ENCODE results near the gene GLI3.

Gene GLI3

DNA sequence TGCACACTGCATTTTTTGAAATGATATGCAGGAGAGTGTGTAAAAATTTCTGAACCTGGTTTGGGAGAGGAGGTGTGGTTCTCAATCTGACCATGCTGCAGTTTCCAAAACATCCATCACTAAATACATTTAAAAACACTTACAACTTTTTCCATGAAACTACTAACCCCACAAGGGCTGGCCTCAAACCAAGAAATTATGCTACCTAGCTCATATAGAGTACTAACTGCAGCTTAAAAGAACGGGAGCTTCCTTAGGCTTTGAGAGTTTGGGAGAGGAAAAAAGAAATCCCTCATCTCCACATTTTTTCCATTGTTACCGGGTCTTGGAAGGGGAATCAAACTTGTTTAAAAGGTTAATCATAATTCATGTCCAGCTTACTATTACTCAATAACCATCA is 214.2 kb downstream of the GLI3 start:
- DNase-seq, result no peak

DNA sequence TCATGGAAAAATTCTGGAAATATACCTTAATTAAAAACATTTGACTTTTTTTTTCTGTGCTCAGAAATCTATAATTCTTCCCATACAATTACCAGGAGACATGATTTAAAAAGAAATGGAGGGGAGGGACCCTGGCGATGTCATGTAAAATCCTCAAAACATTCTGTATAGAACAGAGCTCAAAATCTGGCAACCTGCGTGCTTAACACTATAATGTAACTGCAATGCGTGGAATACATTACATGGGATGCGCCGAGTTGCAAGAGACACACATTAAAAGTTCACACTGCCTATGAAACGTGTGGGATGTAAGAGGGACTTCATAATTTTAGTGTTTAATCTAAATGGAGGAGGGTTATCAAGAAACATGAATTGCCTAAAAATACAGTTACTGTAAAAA is 215.0 kb downstream of the GLI3 start:
- no peak for DNase-seq

DNA sequence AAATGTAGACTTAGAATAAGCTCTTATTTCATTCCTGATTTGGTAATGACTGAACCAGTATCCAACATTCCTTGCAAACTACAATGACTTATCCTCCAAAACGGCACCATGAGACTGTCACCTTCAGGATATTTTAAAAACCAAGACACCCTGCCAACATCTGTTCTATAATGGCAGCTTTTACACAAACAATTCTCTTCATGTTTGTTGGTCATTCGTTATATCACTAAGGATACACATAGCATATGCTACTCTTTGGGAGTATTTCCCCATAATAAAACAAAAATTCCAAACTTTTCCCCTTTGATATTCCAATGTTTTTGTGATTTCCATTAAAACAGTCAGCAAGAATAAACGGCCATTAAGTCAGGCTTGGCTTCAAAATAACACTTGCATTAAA is 215.4 kb downstream of the GLI3 start:
- no peak for DNase-seq

DNA sequence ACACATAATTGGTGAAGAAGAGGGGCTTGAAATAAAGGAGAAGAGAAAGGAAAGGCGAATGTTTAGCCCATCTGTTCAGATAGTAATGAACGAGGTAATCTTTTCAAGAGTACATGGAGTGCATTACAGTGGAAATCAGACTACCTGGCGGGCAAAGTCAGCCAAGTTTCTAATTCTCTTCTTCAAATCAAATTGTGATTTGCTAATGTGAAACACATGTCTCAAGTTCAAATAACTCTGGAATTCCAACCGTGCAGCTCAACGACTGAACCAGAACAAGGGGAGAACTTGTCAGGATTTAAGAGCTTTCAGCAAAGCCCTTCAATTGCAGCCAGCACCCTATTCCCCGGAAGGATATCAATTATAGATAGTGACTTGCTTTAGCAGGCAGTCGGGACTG is 216.9 kb downstream of the GLI3 start:
- no peak for DNase-seq

DNA sequence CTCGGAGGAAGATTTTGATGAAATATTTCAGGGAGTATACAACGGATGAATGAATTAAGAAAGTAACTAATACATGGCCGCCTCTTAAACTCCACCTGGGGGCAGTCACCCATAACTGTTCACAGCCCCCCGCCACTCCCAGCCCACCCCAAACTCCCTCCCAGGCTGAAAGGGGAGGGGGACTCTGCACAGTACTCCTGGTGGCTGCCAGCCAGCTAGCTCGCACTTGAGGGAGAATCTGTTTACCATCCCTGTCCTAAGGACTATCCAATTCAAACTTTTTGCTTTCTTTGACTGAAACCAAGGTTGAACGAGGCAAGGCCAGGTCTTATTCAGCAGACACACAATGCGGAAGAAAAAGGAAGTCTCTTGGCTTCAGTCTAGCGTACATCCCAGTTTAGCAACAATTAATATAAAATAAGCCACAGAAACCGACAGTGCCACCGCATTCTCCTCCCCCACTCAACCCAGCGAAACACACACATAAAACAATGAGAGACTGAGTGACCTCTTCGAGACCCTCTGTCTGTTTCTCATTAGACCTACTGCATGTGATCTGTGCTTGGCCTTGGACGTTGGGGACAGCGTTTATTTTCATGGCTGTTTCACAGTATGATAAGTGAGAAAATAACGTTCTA is 219.5 kb downstream of the GLI3 start:
- DNase-seq, result no peak

DNA sequence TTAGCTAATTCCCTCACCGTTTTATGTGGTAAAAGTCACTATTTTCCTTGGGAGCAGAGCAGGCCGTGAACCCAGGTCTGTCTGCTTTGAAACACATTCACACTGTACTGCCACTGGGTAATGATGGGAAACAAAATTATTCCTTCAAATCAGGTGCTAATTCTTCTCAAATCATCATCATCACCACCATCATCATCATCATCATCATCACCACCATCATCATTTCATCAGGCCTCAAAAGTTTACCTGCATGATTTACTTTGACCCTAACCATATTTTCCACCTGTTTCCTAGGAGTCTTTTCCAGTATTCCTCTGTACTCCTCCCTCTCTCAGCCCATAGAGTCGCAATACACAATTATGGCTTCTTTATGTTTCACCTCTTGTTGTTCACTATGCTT is 220.5 kb downstream of the GLI3 start:
- no peak for DNase-seq

DNA sequence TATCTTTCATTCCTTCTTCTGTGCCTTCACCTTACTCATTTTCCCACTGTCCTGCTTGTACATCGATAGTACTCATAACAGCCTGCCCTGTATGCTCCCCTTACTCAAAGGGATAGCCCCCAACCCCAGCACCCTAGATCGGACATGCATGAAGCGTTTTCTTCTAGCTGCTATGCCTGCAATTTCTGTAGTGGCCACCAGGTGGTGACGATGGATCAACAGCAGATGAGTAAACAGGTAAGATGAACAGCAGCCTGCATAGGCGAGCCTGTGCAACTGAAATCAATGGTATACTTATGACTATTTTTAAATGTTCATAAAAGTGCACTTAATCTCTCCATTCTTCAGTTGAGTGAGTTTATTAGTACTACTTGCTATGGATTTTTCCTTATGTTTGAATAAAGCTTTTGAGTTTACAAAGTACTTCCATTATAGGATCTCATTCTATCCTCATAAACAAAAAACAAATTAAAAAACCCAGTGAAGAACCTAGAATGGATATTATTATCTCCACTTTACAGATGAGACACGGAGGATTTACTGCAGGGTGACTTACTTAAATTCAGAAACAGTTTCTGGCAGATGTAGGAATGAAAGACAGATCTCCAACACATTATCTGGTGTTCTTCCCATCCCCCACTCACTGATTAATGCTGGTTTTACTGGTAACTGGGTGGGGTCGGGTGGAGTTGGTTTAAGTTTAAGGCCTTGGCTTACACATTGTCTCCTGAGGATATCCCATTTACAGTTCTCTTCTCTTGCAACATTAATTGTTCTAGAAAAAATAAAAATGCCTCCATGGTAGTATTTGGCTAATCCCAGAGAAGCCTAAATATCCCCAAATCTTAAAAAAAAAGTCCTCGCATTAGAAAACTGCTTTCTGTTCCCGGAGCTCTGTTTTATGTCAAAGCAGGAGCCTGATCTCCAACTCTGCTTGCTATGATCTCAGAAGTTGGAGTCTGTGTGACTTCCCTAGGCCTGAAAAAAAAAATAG is 222.1 kb downstream of the GLI3 start:
- no peak for DNase-seq

DNA sequence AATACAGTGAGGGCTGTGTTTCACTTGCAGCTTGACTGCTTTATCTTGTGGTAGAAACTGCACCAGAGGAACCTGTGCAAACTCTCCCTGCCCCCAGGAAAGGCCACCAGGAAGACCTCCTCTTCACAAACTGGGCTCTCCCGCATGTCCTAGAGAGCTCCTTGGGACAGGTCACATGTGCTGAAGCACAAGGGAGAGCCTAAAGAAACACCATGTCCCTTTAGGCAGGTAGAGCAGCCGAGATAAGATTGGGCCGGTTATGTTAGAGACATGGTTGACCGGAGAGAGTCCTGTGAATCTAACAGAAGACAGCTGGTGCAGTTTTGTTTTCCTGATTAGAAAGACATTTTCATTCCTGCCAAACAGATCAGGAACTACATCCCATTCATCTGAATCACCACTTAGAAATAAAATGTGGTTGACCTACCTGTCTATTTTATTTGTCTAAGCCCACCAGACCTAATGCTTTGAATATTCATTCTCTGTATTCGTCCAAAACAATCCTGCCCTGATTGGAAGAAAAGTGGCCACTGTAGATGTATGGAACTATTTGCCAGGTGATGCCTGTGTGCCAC is 224.1 kb downstream of the GLI3 start:
- no peak for DNase-seq

DNA sequence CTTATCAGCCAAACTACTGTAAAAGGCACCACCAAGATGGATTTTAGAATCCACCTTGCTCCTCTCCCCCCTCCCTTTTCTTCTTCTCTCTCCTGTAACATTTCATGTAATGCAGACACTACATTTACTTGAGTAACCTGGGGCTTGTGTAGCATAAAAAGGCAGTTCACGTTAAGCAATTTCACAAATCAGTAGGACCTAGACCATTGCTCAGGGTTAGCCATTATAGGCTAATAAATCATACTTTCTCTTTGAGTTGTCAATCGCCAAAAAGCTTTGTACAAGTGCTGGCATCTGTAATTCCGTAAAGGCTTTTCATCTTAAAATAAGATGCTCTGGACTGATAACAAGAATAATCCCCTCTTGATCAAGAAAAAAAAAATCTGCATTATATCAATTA is 224.7 kb downstream of the GLI3 start:
- no peak for DNase-seq

DNA sequence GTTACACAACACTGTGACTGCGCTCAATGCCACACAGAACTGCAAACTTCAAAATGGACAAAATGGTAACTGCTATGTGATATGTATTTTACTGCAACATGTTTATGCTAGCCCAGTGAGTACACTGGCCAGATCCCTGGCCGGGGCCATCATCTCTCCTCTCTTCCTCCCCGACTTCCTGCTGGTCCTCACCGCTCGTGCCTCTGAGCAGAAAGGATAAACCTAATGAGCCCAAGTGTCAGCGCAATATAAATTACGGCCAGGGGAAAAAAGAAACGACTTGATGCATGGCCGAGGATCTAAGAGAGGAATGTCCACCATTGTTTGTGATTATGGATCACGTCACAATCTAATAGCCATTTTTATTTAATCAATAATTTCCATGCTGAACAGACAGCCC is 225.2 kb downstream of the GLI3 start:
- no peak for DNase-seq

DNA sequence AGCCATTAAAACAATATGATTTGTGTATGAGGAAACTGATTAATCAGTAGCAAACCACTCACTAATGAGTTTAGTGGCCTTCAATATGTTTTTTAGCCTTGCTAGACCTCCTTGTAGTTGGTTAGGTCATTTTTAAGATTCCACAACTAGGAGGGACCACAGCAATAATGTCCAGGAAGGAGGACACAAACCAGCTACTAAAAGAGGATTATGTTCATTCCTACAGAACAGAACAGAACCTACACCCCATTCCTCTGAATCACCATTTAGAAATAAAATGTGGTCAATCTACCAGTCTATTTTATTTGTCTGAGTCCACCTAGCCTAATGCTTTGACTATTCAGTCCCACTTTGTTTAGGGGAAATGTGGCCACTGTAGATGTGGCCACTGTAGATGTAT is 226.3 kb downstream of the GLI3 start:
- DNase-seq, result no peak

DNA sequence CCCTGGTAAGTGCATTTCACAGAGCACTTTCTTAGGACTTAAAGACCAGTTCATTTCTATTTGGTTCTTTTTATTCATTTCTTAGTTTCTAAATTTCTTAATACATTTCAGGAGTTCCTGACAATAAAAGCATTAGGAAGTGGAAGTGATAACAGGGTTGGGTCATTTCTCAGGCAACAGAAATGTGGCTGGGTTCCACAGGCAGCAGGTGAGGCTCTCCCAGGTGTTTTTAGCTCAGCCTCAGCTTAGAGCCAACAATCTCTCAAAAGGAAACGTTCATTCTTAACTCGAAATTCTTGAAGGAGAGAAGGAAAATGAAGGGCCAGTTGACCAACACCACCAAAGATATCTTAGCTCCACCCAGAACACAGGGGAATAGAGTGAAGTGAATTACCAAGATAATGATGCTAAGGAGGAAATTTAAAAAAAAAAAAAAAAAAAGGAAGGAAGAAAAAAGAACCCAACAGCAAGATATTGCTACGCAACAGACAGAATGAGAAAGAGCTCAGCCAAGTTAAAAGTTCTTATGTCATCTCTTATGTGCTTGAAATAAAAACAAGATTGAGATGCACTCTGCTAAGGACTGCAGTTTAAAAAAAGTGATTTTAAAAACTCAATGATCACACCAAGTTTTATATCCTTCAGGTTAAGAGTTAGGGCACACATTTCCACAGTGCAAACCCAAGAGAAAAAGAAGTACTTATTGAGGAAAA is 230.1 kb downstream of the GLI3 start:
- no peak for DNase-seq

DNA sequence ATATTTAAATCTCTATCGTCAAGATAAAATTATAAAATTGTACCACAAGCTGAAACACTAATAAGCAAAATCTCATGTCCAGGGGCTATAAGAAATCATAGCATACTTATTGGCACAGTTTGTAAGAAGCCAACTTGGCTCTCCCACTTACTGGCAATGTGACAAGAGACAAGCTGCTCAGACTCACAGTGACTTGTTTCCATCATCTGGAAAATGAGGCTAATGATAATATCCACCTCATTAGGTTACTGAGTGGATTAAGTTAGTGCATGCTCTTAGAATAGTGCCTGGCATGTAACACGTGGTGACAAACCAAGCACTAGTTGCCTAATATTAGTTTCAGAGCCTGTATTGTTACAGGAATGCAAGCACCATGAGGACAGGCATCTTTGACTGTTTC is 234.4 kb downstream of the GLI3 start:
- no peak for DNase-seq

DNA sequence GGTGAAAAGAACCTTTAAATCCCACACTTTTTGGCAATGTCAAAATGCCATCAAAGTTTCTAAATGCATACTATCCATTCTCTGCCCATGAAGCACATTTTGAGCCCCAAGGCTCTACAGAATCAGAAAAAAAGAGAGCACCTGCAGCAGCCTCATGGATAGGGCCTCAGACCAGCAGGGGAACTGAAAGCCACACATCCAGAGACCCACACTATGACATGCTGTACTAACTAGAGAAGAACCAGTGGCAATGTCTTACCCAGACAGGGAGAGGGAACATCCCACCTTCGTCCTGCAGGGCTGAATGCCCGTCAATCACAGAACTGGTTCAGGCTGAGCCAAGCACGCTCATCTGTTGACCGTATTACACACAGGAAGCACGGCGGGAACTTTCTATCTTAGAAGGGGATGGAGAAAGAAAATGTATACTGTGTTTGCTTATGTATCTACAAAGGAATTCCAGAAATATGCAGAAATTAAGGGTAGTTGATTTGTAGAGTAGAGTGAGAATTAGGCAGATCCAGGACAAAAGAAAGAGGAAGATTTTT is 237.2 kb downstream of the GLI3 start:
- DNase-seq, result no peak

DNA sequence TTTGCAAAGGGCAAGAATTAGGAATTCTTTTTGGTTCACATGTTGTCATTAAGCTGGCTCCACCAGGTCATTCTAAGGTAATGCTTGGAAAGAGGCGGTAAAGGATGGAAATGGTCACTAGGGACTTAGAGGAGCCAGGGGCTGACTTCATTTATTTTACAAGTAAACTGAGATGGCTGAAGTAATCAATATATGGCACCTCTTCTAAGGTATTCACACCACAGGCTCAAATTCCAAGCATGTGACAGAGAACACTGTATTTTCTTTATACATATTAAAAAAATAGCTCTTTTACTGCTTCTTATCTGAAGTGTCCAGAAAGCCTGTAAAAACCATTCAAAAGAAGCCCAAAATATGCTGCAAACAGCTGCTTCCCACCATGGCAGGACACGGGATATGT is 239.0 kb downstream of the GLI3 start:
- DNase-seq, result no peak

DNA sequence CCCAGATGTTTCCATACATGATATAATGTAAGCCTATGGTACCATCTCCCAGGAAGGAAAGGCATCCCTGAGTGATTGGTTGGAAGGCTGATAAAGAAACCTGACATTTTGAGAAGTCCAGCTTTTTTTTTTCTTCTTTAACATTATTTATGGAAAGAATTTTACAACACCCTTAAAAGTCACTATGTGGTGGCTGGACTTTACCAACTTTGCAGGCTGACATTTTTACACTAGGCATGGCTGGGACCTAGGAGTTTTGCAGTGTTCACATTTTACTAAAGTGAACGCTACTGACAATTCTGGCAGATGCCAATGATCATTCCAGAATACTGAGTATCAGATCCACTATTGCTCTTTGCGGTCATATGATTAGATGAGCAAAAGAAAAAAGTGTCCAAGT is 239.9 kb downstream of the GLI3 start:
- no peak for DNase-seq

DNA sequence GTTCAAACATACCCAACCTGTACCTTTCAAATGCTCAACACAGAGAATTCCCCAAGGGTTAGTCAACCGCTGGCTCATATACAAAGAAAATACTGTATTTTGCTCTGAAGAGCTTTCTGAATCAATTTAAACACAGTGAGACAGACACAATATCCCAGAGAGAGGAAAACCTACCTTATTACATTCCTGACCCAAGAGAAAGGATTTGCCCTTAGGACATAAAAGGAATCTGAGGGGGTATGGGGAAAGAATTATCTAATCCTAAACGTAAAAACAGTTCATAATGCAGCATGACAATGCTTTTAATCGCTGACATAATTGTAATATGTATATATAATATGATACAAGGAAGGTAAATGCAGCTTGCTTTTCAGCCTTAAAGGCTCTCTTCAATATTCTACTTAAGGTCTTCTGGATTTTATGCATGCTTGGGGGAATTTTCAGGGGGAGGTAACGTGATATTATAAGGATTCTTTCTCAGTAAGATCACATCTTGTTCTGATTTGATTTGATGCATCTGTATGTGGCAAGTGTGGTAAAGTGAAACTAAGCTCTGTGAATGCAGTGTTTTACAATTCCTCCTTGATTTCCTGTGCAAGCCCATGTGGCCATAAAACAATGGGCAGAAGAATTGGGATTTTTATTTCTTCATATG is 240.5 kb downstream of the GLI3 start:
- DNase-seq, result no peak

DNA sequence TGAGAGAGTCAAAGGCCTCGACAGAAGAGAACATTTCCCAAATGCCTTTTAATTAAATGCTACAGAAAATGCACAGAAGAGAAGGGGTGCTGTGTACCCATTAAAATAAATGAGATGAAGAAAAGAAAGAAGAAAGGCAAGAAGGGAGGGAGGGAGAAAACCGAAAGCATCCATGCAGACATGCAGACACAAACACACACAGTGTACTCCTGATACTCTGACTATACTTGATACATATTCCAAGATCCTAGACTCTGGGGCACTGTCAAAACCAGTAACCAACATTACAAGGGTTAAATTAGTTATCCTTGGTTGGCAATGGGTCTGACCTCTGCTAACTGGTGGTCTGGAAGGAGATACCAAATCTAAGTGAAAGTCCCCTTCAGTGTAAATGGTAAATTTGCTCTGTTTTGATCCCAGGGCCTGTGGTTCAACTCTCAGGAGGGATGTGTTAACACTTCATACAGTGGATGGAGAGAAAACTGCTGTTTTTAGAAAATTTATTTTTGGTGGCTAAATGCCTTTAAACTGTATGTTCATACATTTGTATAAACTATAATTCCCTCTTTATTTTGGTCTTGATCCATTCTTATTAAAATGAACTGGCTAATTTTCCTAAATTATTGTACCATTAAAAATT is 241.3 kb downstream of the GLI3 start:
- DNase-seq, result no peak

DNA sequence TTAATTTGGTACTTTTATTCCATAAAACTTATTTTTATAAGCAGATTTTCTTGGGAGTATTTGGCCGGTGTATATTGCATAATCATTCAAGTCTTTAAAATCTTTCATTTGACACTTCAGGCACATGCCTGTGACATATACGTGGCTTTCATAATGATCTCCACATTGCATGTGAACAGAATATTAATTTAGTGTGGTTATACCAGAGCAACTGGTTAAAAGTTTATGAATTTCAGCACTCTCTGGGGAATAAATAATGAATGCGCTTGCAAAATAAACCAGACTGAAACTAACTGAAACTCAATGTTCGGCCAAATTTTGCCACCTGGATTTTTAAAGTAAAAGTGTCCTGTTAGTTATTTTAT is 242.3 kb downstream of the GLI3 start:
- DNase-seq, result no peak

DNA sequence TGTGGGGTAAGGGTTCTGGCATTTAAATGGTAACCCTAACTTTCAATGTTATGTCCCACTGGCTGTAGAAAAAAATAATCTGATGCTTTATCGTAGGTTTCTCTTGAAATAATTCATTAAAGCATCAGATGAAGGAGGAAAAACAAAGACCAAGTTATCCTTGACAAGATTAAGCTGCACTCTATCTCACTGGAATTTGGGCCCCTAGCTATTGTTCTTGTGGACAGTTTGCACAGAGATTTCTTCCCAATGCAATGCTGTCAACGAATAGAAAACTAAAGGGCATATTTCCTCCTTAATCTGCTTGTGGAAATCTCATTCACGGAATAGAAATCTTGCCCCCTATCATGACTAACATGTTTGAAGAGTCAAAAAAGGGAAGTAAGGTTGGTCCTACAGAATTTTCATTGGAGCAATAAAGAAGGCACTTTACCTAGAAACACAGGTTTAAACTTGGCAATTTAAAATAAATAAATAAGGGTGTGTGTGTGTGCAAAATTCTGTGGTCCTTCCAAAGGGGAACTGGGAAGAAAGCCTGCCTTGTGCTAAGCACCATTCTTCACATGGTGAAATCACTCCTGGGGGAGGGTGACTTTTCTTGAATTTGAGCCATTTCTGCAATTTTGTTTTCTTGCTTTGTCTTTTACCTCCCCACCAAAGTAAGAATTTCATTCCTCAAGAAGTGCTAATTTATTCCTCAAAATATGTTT is 242.8 kb downstream of the GLI3 start:
- DNase-seq, result no peak

Data from NCI-H1436 (cell line).